MG63 (cell line): Measurements from ENCODE around the gene KDELR1. TPM values are rescaled to one million over a fixed set of nuclear protein-coding genes. Genes with fewer than 3 reads are reported as not detected.
"Not testable (repeated sequence)": the region's sequence is repeated elsewhere in the genome, so short reads cannot be mapped to it uniquely, and the experiment has no call there.

Experiments used
- DNase-seq: peaks from one replicate; pipeline ENCODE4 v3.0.0-alpha.2; 2020
- H3K27me3 ChIP-seq: fragments of 250-450 bp; sonication (Bioruptor Pico); 2 replicates; pipeline ENCODE4 v1.5.1; 2020; ENCODE audit warnings: mild to moderate bottlenecking, moderate library complexity
- H3K36me3 ChIP-seq: fragments of 250-450 bp; sonication (Bioruptor Pico); 2 replicates; pipeline ENCODE4 v1.5.1; 2020; ENCODE audit warnings: mild to moderate bottlenecking, moderate library complexity
- H3K4me3 ChIP-seq: fragments of 250-450 bp; sonication (Bioruptor Pico); 2 replicates; pipeline ENCODE4 v1.5.1; 2020; ENCODE audit warnings: mild to moderate bottlenecking, moderate library complexity
- H3K9me3 ChIP-seq: fragments of 250-450 bp; sonication (Bioruptor Pico); 2 replicates; pipeline ENCODE4 v1.5.1; 2020; ENCODE audit warnings: mild to moderate bottlenecking, moderate library complexity
- total RNA-seq: library from RNA; depleted of rRNA; stranded (reverse); fragments of >200 nt; shearing (Covaris generic); gene quantifications from 2 replicates; pipeline ENCODE4 v1.2.3, GENCODE V29; 2014; ENCODE audit warnings: low replicate concordance

KDELR1 gene
- total RNA-seq, 1 experiment from 2014 or later = 103 TPM

GRCh38 chr19:48390188-48391099 is 907 bp downstream of the KDELR1 start:
- Histone ChIP-seq H3K9me3 (no peaks in the 10 kb centered on the region), H3K27me3 (peaks cover 19% of the 10 kb centered on the region), H3K4me3 (peak overlapping the region; percentile 94), H3K36me3 (peaks cover 49% of the 10 kb centered on the region)
- peak; percentile 63 for DNase-seq

GRCh38 chr19:48386981-48387380 is 4.4 kb downstream of the KDELR1 start:
- Histone ChIP-seq H3K4me3 (no peak overlapping the region), H3K27me3 (no peaks in the 10 kb centered on the region), H3K36me3 (peaks cover 81% of the 10 kb centered on the region), H3K9me3 (no peaks in the 10 kb centered on the region)
- DNase-seq = no peak

- DNase-seq = no peak
- no peaks in the 10 kb centered on the region for H3K9me3 ChIP-seq
- H3K4me3 ChIP-seq = no peak overlapping the region
- peaks cover 81% of the 10 kb centered on the region for H3K36me3 ChIP-seq
- no peaks in the 10 kb centered on the region for H3K27me3 ChIP-seq
Observed at GRCh38 chr19:48385461-48386087, 5.8 kb downstream of the KDELR1 start.

GRCh38 chr19:48382286-48382685 is 9.1 kb downstream of the KDELR1 start:
- no peak for DNase-seq
- Histone ChIP-seq H3K36me3 (peaks cover 67% of the 10 kb centered on the region), H3K27me3 (no peaks in the 10 kb centered on the region), H3K4me3 (no peak overlapping the region), H3K9me3 (no peaks in the 10 kb centered on the region)

- no peak for DNase-seq
- Histone ChIP-seq H3K36me3 (peaks cover 57% of the 10 kb centered on the region), H3K27me3 (no peaks in the 10 kb centered on the region), H3K4me3 (no peak overlapping the region), H3K9me3 (no peaks in the 10 kb centered on the region)
Observed at GRCh38 chr19:48381178-48381950, 10.0 kb downstream of the KDELR1 start.

- no peak for DNase-seq
- no peaks in the 10 kb centered on the region for H3K9me3 ChIP-seq
Observed at GRCh38 chr19:48379058-48379457, 12.3 kb downstream of the KDELR1 start.

GRCh38 chr19:48378194-48378570 is 13.2 kb downstream of the KDELR1 start:
- Histone ChIP-seq H3K36me3 (peaks cover 25% of the 10 kb centered on the region), H3K9me3 (no peaks in the 10 kb centered on the region), H3K4me3 (no peak overlapping the region), H3K27me3 (no peaks in the 10 kb centered on the region)
- DNase-seq = no peak

More at GRCh38 chr19:48379058-48379457, 12.3 kb downstream of the KDELR1 start:
- Histone ChIP-seq H3K36me3 (peaks cover 34% of the 10 kb centered on the region), H3K27me3 (no peaks in the 10 kb centered on the region), H3K4me3 (no peak overlapping the region)

- DNase-seq = no peak
- no peaks in the 10 kb centered on the region for H3K27me3 ChIP-seq
- H3K4me3 ChIP-seq = no peak overlapping the region
- no peaks in the 10 kb centered on the region for H3K36me3 ChIP-seq
- H3K9me3 ChIP-seq = no peaks in the 10 kb centered on the region
Observed at GRCh38 chr19:48373567-48373966, 17.8 kb downstream of the KDELR1 start.

GRCh38 chr19:48372904-48373303 is 18.4 kb downstream of the KDELR1 start:
- no peak for DNase-seq
- Histone ChIP-seq H3K27me3 (no peaks in the 10 kb centered on the region), H3K4me3 (no peak overlapping the region), H3K9me3 (no peaks in the 10 kb centered on the region), H3K36me3 (no peaks in the 10 kb centered on the region)

GRCh38 chr19:48371771-48372170 is 19.6 kb downstream of the KDELR1 start:
- H3K4me3 ChIP-seq, DNase-seq, H3K36me3 ChIP-seq, H3K9me3 ChIP-seq, H3K27me3 ChIP-seq: not testable (repeated sequence)

- DNase-seq = no peak
- no peaks in the 10 kb centered on the region for H3K9me3 ChIP-seq
- no peak overlapping the region for H3K4me3 ChIP-seq
- no peaks in the 10 kb centered on the region for H3K36me3 ChIP-seq
- H3K27me3 ChIP-seq = no peaks in the 10 kb centered on the region
Observed at GRCh38 chr19:48371367-48371766, 20.0 kb downstream of the KDELR1 start.

- H3K27me3 ChIP-seq = no peaks in the 10 kb centered on the region
- no peaks in the 10 kb centered on the region for H3K36me3 ChIP-seq
- H3K9me3 ChIP-seq = no peaks in the 10 kb centered on the region
- DNase-seq = no peak
- no peak overlapping the region for H3K4me3 ChIP-seq
Observed at GRCh38 chr19:48370955-48371354, 20.4 kb downstream of the KDELR1 start.

- Histone ChIP-seq H3K4me3 (no peak overlapping the region), H3K27me3 (no peaks in the 10 kb centered on the region), H3K36me3 (no peaks in the 10 kb centered on the region), H3K9me3 (no peaks in the 10 kb centered on the region)
- no peak for DNase-seq
Observed at GRCh38 chr19:48368936-48369335, 22.4 kb downstream of the KDELR1 start.

GRCh38 chr19:48367855-48368254 is 23.5 kb downstream of the KDELR1 start:
- no peak overlapping the region for H3K4me3 ChIP-seq
- no peaks in the 10 kb centered on the region for H3K27me3 ChIP-seq
- no peaks in the 10 kb centered on the region for H3K9me3 ChIP-seq
- H3K36me3 ChIP-seq = no peaks in the 10 kb centered on the region
- no peak for DNase-seq

GRCh38 chr19:48365602-48366001 is 25.7 kb downstream of the KDELR1 start:
- Histone ChIP-seq H3K4me3 (no peak overlapping the region), H3K27me3 (no peaks in the 10 kb centered on the region), H3K9me3 (no peaks in the 10 kb centered on the region), H3K36me3 (peaks cover 9% of the 10 kb centered on the region)
- DNase-seq = no peak

- H3K4me3 ChIP-seq = no peak overlapping the region
- H3K36me3 ChIP-seq = peaks cover 12% of the 10 kb centered on the region
- no peaks in the 10 kb centered on the region for H3K27me3 ChIP-seq
- DNase-seq = no peak
- no peaks in the 10 kb centered on the region for H3K9me3 ChIP-seq
Observed at GRCh38 chr19:48364598-48365348, 26.6 kb downstream of the KDELR1 start.
